ENCODE measurements around the gene CFAP157.

The CFAP157 gene

GRCh38 chr9:127679506-127679905 is 27.3 kb upstream of the CFAP157 start:
- H3K4me3 ChIP-seq (ENCODE audit: low read depth, low read length): no peak overlapping the region
- H3K27ac ChIP-seq (ENCODE audit: low read depth, low read length): no peak overlapping the region
- peaks cover 6% of the 10 kb centered on the region for H3K4me1 ChIP-seq (ENCODE audit: control insufficient read depth, insufficient read depth, low read length, unreplicated experiment)
- H2AFZ ChIP-seq (ENCODE audit: low read length, unreplicated experiment): no peak overlapping the region
- H3K79me2 ChIP-seq (ENCODE audit: control insufficient read depth, insufficient read depth, low read length, unreplicated experiment): no peaks in the 10 kb centered on the region
- no peaks in the 10 kb centered on the region for H3K27me3 ChIP-seq (ENCODE audit: insufficient read depth, low read length)
- peaks cover 14% of the 10 kb centered on the region; the same call in 1 of the 2 replicates for H3K36me3 ChIP-seq (ENCODE audit: insufficient read depth, low read length)

DNA sequence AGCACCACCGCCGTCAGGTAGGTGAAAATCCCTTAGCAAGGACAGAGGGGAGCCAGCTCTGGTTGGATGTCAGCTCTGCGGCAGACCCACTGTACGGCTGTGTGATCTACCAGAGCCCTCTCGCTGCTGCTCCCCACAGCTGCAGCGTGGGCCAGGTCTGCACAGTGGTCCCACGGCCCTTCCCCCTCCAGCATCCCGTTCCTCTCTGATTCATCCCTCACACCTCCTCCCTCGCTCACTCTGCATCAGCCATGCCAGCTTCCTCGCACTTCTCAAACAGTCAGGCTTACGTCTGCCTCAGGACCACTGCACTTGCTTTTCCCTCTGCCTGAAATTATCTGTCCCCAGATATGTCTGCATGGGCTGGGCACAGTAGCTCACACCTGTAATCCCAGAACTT is 26.6 kb upstream of the CFAP157 start:
- Histone ChIP-seq H2AFZ (ENCODE audit: low read length, unreplicated experiment) (no peak overlapping the region), H3K4me3 (ENCODE audit: low read depth, low read length) (no peak overlapping the region), H3K79me2 (ENCODE audit: control insufficient read depth, insufficient read depth, low read length, unreplicated experiment) (no peaks in the 10 kb centered on the region), H3K27me3 (ENCODE audit: insufficient read depth, low read length) (no peaks in the 10 kb centered on the region), H3K4me1 (ENCODE audit: control insufficient read depth, insufficient read depth, low read length, unreplicated experiment) (peaks cover 10% of the 10 kb centered on the region), H3K36me3 (ENCODE audit: insufficient read depth, low read length) (peaks cover 14% of the 10 kb centered on the region; the same call in 1 of the 2 replicates), H3K27ac (ENCODE audit: low read depth, low read length) (no peak overlapping the region)

- Histone ChIP-seq H3K79me2 (ENCODE audit: control insufficient read depth, insufficient read depth, low read length, unreplicated experiment) (no peaks in the 10 kb centered on the region), H2AFZ (ENCODE audit: low read length, unreplicated experiment) (no peak overlapping the region), H3K36me3 (ENCODE audit: insufficient read depth, low read length) (peaks cover 14% of the 10 kb centered on the region; the same call in 1 of the 2 replicates), H3K4me3 (ENCODE audit: low read depth, low read length) (no peak overlapping the region), H3K27ac (ENCODE audit: low read depth, low read length) (no peak overlapping the region), H3K27me3 (ENCODE audit: insufficient read depth, low read length) (no peaks in the 10 kb centered on the region), H3K4me1 (ENCODE audit: control insufficient read depth, insufficient read depth, low read length, unreplicated experiment) (peaks cover 10% of the 10 kb centered on the region)
Observed at GRCh38 chr9:127680846-127681245, 25.9 kb upstream of the CFAP157 start.

GRCh38 chr9:127682351-127683136 is 24.2 kb upstream of the CFAP157 start:
- peaks cover 12% of the 10 kb centered on the region; the same call in 1 of the 2 replicates for H3K36me3 ChIP-seq (ENCODE audit: insufficient read depth, low read length)
- H2AFZ ChIP-seq (ENCODE audit: low read length, unreplicated experiment): no peak overlapping the region
- peaks cover 10% of the 10 kb centered on the region for H3K4me1 ChIP-seq (ENCODE audit: control insufficient read depth, insufficient read depth, low read length, unreplicated experiment)
- no peak overlapping the region for H3K27ac ChIP-seq (ENCODE audit: low read depth, low read length)
- H3K27me3 ChIP-seq (ENCODE audit: insufficient read depth, low read length): no peaks in the 10 kb centered on the region
- no peak overlapping the region for H3K4me3 ChIP-seq (ENCODE audit: low read depth, low read length)
- no peaks in the 10 kb centered on the region for H3K79me2 ChIP-seq (ENCODE audit: control insufficient read depth, insufficient read depth, low read length, unreplicated experiment)

- Histone ChIP-seq H3K79me2 (ENCODE audit: control insufficient read depth, insufficient read depth, low read length, unreplicated experiment) (no peaks in the 10 kb centered on the region), H2AFZ (ENCODE audit: low read length, unreplicated experiment) (no peak overlapping the region), H3K4me3 (ENCODE audit: low read depth, low read length) (no peak overlapping the region), H3K4me1 (ENCODE audit: control insufficient read depth, insufficient read depth, low read length, unreplicated experiment) (peaks cover 10% of the 10 kb centered on the region), H3K27ac (ENCODE audit: low read depth, low read length) (no peak overlapping the region), H3K36me3 (ENCODE audit: insufficient read depth, low read length) (peaks cover 12% of the 10 kb centered on the region), H3K27me3 (ENCODE audit: insufficient read depth, low read length) (no peaks in the 10 kb centered on the region)
Observed at GRCh38 chr9:127683723-127684122, 23.1 kb upstream of the CFAP157 start.

- no peak overlapping the region for H3K4me3 ChIP-seq (ENCODE audit: low read depth, low read length)
- peaks cover 10% of the 10 kb centered on the region for H3K4me1 ChIP-seq (ENCODE audit: control insufficient read depth, insufficient read depth, low read length, unreplicated experiment)
- no peaks in the 10 kb centered on the region for H3K27me3 ChIP-seq (ENCODE audit: insufficient read depth, low read length)
- peaks cover 13% of the 10 kb centered on the region for H3K36me3 ChIP-seq (ENCODE audit: insufficient read depth, low read length)
- H2AFZ ChIP-seq (ENCODE audit: low read length, unreplicated experiment): no peak overlapping the region
- no peaks in the 10 kb centered on the region for H3K79me2 ChIP-seq (ENCODE audit: control insufficient read depth, insufficient read depth, low read length, unreplicated experiment)
- H3K27ac ChIP-seq (ENCODE audit: low read depth, low read length): no peak overlapping the region
Observed at GRCh38 chr9:127684576-127684975, 22.2 kb upstream of the CFAP157 start.

DNA sequence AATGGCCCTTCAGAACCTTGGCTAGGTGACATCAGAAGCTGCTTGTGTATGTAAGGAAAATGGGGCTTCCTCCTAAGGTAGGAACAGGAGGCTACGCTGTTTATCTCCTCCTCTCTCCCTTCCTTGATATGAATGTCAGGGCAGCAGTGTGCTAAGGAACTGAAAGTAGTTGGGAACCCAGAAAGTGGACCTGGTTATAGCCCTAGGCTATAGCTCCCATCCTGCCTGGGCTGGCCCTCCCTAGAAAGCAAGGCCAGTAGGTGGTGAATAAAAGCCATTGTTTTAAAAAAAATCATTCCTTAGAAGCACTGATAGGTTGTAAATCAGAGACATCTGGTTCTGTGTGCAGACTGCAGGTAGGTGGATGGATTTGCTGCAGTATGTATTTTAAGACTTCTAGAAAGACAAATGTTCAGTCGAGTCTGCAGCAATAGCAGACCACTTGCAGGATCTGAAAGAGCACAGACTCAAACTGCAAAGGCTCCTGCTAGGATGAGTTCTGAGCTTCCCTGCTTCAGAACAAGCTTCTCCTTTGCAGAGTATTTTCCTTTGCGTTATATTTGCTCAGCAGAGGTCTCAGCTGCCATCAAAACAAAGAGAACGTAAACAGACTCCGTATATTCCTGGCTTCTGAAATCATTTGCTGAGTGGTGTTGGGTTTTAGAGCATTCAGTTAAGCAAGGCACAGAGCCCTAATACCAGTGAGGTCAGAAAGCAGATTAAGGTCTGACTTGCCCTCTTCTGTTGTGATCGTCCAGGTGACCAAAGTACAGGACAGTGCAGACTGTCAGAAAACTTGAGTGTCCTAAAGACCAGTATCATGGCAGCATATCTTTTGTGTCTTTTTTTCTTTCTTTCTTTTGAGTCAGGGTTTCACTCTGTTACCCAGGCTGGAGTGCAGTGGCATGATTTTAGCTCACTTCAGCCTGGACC is 20.1 kb upstream of the CFAP157 start:
- Histone ChIP-seq H3K27me3 (ENCODE audit: insufficient read depth, low read length) (no peaks in the 10 kb centered on the region), H3K79me2 (ENCODE audit: control insufficient read depth, insufficient read depth, low read length, unreplicated experiment) (no peaks in the 10 kb centered on the region), H3K4me1 (ENCODE audit: control insufficient read depth, insufficient read depth, low read length, unreplicated experiment) (peaks cover 10% of the 10 kb centered on the region), H3K36me3 (ENCODE audit: insufficient read depth, low read length) (peaks cover 13% of the 10 kb centered on the region), H3K4me3 (ENCODE audit: low read depth, low read length) (no peak overlapping the region), H2AFZ (ENCODE audit: low read length, unreplicated experiment) (no peak overlapping the region), H3K27ac (ENCODE audit: low read depth, low read length) (no peak overlapping the region)

GRCh38 chr9:127689329-127690000 is 17.3 kb upstream of the CFAP157 start:
- Histone ChIP-seq H3K27me3 (ENCODE audit: insufficient read depth, low read length) (no peaks in the 10 kb centered on the region), H2AFZ (ENCODE audit: low read length, unreplicated experiment) (no peak overlapping the region), H3K4me1 (ENCODE audit: control insufficient read depth, insufficient read depth, low read length, unreplicated experiment) (peaks cover 4% of the 10 kb centered on the region), H3K27ac (ENCODE audit: low read depth, low read length) (no peak overlapping the region), H3K4me3 (ENCODE audit: low read depth, low read length) (no peak overlapping the region), H3K36me3 (ENCODE audit: insufficient read depth, low read length) (peaks cover 9% of the 10 kb centered on the region), H3K79me2 (ENCODE audit: control insufficient read depth, insufficient read depth, low read length, unreplicated experiment) (no peaks in the 10 kb centered on the region)

GRCh38 chr9:127690735-127691134 is 16.1 kb upstream of the CFAP157 start:
- no peak overlapping the region for H3K4me3 ChIP-seq (ENCODE audit: low read depth, low read length)
- H3K79me2 ChIP-seq (ENCODE audit: control insufficient read depth, insufficient read depth, low read length, unreplicated experiment): no peaks in the 10 kb centered on the region
- H3K27ac ChIP-seq (ENCODE audit: low read depth, low read length): no peak overlapping the region
- H3K4me1 ChIP-seq (ENCODE audit: control insufficient read depth, insufficient read depth, low read length, unreplicated experiment): peaks cover 4% of the 10 kb centered on the region
- H2AFZ ChIP-seq (ENCODE audit: low read length, unreplicated experiment): no peak overlapping the region
- H3K36me3 ChIP-seq (ENCODE audit: insufficient read depth, low read length): peaks cover 9% of the 10 kb centered on the region
- H3K27me3 ChIP-seq (ENCODE audit: insufficient read depth, low read length): no peaks in the 10 kb centered on the region

- H3K27me3 ChIP-seq (ENCODE audit: insufficient read depth, low read length): no peaks in the 10 kb centered on the region
- H2AFZ ChIP-seq (ENCODE audit: low read length, unreplicated experiment): no peak overlapping the region
- peaks cover 4% of the 10 kb centered on the region for H3K4me1 ChIP-seq (ENCODE audit: control insufficient read depth, insufficient read depth, low read length, unreplicated experiment)
- H3K36me3 ChIP-seq (ENCODE audit: insufficient read depth, low read length): peaks cover 4% of the 10 kb centered on the region
- H3K27ac ChIP-seq (ENCODE audit: low read depth, low read length): no peak overlapping the region
- no peaks in the 10 kb centered on the region for H3K79me2 ChIP-seq (ENCODE audit: control insufficient read depth, insufficient read depth, low read length, unreplicated experiment)
- H3K4me3 ChIP-seq (ENCODE audit: low read depth, low read length): no peak overlapping the region
Observed at GRCh38 chr9:127692071-127692470, 14.7 kb upstream of the CFAP157 start.

All from ACC112 (cell line).